GM06990 (cell line): ENCODE results near the gene JAZF1.

ENCODE experiments used
- DNase-seq: peaks from one replicate; pipeline ENCODE4 v3.0.0-alpha.2; 2011; ENCODE audit not compliant: insufficient read length; ENCODE audit errors: extremely low read depth
- H3K27me3 ChIP-seq: replicated peaks from 2 replicates; pipeline ENCODE4 v1.6.0; 2011; ENCODE audit warnings: low read length; ENCODE audit not compliant: control insufficient read depth, insufficient read depth
- H3K36me3 ChIP-seq: 2 replicates; pipeline ENCODE4 v1.5.1; 2011; ENCODE audit warnings: low read length; ENCODE audit not compliant: control insufficient read depth, insufficient read depth
- H3K4me3 ChIP-seq: replicated peaks from 2 replicates; pipeline ENCODE4 v1.5.1; 2011; ENCODE audit warnings: low read depth, mild to moderate bottlenecking, control low read depth, low read length
- TF ChIP-seq, protein P1 (sequence below): IDR thresholded peaks from 2 replicates; pipeline ENCODE4 v1.5.1; 2011; ENCODE audit warnings: low read length, control low read depth, mild to moderate bottlenecking, inconsistent platforms; ENCODE audit not compliant: insufficient read depth, poor library complexity, severe bottlenecking

Gene JAZF1

DNA sequence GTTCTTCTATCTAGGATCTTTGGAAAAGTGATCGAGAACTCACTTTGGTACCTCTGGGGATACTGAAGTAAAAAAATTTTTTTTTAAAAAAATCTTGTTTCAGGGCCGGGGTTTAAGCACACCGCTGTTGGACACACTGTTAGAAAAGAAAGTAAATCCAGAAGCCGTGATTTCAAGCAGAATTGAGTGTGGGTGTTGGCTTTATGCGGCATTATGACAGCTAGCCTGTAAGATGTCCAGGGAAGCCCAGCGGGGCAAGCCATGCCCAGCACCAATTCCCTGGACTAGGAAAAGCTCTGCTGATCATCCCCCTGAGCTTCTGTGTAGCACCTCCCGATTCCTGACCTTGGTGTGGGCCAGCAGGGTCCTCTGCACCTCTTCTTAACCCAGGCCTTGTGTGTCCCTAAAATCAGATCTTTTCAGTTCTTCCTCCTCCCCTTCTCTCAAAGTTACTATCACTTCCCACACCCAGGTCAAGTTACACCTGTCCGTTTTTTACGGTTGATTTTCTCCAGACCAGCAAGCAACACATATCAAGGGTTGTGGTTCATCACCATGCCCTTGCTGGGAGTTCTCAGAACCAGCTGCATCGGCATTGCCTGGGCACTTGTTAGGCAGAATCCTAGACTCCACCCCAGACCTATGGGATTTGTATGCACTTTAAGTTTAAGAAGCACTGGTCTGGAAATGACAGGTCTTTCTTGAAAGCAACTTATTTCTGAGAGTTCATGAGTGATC is 235.4 kb downstream of the JAZF1 start:
- Histone ChIP-seq H3K36me3 (no peaks in the 10 kb centered on the region), H3K4me3 (no peak overlapping the region), H3K27me3 (no peaks in the 10 kb centered on the region; the same call in 1 of the 2 replicates)
- DNase-seq = no peak
- TF ChIP-seq, protein P1, sequence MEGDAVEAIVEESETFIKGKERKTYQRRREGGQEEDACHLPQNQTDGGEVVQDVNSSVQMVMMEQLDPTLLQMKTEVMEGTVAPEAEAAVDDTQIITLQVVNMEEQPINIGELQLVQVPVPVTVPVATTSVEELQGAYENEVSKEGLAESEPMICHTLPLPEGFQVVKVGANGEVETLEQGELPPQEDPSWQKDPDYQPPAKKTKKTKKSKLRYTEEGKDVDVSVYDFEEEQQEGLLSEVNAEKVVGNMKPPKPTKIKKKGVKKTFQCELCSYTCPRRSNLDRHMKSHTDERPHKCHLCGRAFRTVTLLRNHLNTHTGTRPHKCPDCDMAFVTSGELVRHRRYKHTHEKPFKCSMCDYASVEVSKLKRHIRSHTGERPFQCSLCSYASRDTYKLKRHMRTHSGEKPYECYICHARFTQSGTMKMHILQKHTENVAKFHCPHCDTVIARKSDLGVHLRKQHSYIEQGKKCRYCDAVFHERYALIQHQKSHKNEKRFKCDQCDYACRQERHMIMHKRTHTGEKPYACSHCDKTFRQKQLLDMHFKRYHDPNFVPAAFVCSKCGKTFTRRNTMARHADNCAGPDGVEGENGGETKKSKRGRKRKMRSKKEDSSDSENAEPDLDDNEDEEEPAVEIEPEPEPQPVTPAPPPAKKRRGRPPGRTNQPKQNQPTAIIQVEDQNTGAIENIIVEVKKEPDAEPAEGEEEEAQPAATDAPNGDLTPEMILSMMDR = no peak

DNA sequence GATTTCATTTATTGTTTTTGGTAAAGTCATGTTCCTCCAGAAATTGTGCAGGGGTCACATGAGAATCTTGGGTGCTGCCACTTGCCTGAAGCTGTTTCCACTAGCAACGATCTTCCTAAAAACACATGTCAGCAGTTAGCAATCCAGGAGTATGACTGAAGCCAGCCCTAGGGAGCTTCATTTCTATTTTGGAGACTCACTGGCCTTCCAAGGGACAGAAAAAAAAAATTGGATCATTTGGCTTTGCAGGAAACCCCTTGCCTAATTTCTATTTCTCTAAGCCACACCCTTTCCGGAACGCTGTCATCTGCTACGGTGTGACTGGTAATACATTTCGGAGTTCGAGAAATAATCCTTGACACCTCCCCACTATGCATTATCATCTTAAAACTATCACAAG is 236.0 kb downstream of the JAZF1 start:
- no peak for DNase-seq
- Histone ChIP-seq H3K27me3 (no peaks in the 10 kb centered on the region; the same call in 1 of the 2 replicates), H3K4me3 (no peak overlapping the region), H3K36me3 (no peaks in the 10 kb centered on the region)
- TF ChIP-seq, protein P1 = no peak

DNA sequence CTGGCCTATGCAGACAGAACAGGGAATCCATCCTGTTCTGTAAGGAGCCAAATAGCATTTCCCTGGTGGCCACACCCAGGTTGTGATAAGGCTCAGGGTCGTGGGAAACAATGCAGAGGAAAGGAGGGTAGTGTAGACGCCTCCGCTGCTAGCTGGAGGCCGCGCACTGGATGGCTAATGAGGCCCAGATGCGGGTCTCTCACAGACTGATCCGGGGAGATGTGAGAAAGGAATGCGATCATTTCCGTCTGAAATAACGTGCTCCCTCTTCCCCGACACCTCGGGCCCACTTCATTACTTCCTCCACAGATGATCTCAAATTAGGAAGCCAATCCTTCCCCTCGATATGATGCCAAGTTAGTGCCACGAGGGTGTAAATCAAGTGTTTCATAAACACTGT is 237.4 kb downstream of the JAZF1 start:
- TF ChIP-seq, protein P1 = no peak
- H3K27me3 ChIP-seq = no peaks in the 10 kb centered on the region; the same call in 1 of the 2 replicates
- no peak overlapping the region for H3K4me3 ChIP-seq
- no peaks in the 10 kb centered on the region for H3K36me3 ChIP-seq
- DNase-seq = no peak

DNA sequence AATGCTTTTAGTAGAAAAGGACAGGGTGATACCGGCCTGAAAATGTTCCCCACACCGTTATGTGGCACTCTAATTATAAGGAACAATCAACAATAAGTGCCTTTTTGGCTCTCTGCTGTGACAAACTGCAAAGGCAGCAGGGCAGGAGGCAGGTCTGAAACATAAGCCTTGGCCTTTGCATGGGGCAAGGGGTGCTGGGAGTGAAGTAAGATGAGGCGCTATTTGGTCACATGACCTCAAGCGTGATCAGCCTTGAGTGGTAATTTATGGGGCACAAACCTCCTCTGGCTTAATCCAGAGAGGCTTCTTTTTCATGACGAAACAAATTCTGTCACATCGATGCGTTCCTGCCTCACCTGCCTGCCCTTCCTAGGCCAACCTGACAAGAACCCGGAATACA is 237.9 kb downstream of the JAZF1 start:
- TF ChIP-seq, protein P1 = no peak
- no peaks in the 10 kb centered on the region; the same call in 1 of the 2 replicates for H3K27me3 ChIP-seq
- DNase-seq = no peak
- H3K4me3 ChIP-seq = no peak overlapping the region
- no peaks in the 10 kb centered on the region for H3K36me3 ChIP-seq

DNA sequence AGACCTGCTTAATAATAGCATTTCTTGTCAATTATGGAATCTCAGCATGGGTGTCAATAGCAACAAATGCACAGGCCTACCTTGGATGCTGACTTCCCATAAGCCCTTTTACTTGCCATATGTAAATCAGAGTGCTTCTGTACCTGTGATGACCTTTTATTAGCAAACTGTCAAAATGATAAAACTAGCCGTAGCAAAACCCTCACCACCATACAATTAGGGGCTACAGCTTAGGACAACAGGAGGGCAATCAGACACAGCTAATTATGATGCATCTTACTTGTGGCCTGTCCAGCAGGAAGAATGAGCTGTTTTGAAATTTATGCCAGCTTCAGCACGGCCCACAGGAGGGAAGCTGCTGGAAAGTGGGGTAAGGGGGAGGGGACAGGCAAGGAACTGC is 239.1 kb downstream of the JAZF1 start:
- TF ChIP-seq, protein P1 = no peak
- H3K4me3 ChIP-seq = no peak overlapping the region
- H3K36me3 ChIP-seq = no peaks in the 10 kb centered on the region
- H3K27me3 ChIP-seq = no peaks in the 10 kb centered on the region; the same call in 1 of the 2 replicates
- no peak for DNase-seq
